Mesenchymal stem cell (in vitro differentiated cells and primary cell): ENCODE data around the gene TUFM.

ENCODE experiments used
- DNase-seq: peaks from one replicate; pipeline ENCODE4 v3.0.0-alpha.2; 2013
- H2AFZ ChIP-seq: one replicate; pipeline ENCODE4 v1.6.1; 2013; ENCODE audit warnings: low read depth, mild to moderate bottlenecking, control low read depth, inconsistent platforms, low read length, moderate library complexity
- H2AK5ac ChIP-seq: 2 replicates; pipeline ENCODE4 v1.6.1; 2013; ENCODE audit warnings: low read length, moderate library complexity, mild to moderate bottlenecking, inconsistent platforms; ENCODE audit not compliant: severe bottlenecking
- H2BK120ac ChIP-seq: one replicate; pipeline ENCODE4 v1.6.1; 2013; ENCODE audit warnings: low read depth, mild to moderate bottlenecking, inconsistent platforms, low read length, moderate library complexity
- H2BK12ac ChIP-seq, 2 experiments: one replicate each; pipeline ENCODE4 v1.6.1; 2013; ENCODE audit warnings: inconsistent platforms in 2 of 2, low read length in 2 of 2, mild to moderate bottlenecking in 2 of 2, moderate library complexity in 2 of 2, control low read depth in 1 of 2
- H2BK15ac ChIP-seq: one replicate; pipeline ENCODE4 v1.6.1; 2013; ENCODE audit warnings: mild to moderate bottlenecking, low read depth, inconsistent platforms; ENCODE audit not compliant: poor library complexity, severe bottlenecking
- H2BK5ac ChIP-seq: 2 replicates; pipeline ENCODE4 v1.6.1; 2013; ENCODE audit warnings: low read depth, mild to moderate bottlenecking, low read length, control low read depth, inconsistent platforms; ENCODE audit not compliant: poor library complexity, severe bottlenecking
- H3K14ac ChIP-seq, 2 experiments: one replicate each; pipeline ENCODE4 v1.6.1; 2013; ENCODE audit warnings: inconsistent platforms in 2 of 2, low read length in 2 of 2, control low read depth in 1 of 2, mild to moderate bottlenecking in 1 of 2, moderate library complexity in 1 of 2
- H3K18ac ChIP-seq, 2 experiments: one replicate each; pipeline ENCODE4 v1.6.1; 2013; ENCODE audit warnings: inconsistent platforms in 2 of 2, low read length in 2 of 2, control low read depth in 1 of 2, low read depth in 1 of 2, mild to moderate bottlenecking in 1 of 2
- H3K23ac ChIP-seq, 2 experiments: one replicate each; pipeline ENCODE4 v1.6.1; 2013; ENCODE audit warnings: inconsistent platforms in 2 of 2, low read length in 2 of 2, mild to moderate bottlenecking in 2 of 2, moderate library complexity in 2 of 2, control low read depth in 1 of 2
- H3K27ac ChIP-seq: 2 replicates; pipeline ENCODE4 v1.5.1; 2013; ENCODE audit warnings: mild to moderate bottlenecking, moderate library complexity, low read length, control low read depth, inconsistent platforms; ENCODE audit not compliant: poor library complexity, severe bottlenecking
- H3K27me3 ChIP-seq, 2 experiments: 2 replicates each; pipeline versions ENCODE4 v1.6.1 to v1.7.0; 2013; ENCODE audit warnings: low read length in 2 of 2, mild to moderate bottlenecking in 2 of 2, moderate library complexity in 2 of 2, control low read depth in 1 of 2, inconsistent platforms in 1 of 2; ENCODE audit not compliant: control insufficient read depth in 1 of 2, insufficient read depth in 1 of 2
- H3K36me3 ChIP-seq, 2 experiments: 2 replicates each; pipeline versions ENCODE4 v1.6.1 to v1.7.0; 2013; ENCODE audit warnings: low read length in 2 of 2, control low read depth in 1 of 2, inconsistent platforms in 1 of 2, low read depth in 1 of 2, mild to moderate bottlenecking in 1 of 2; ENCODE audit not compliant: insufficient read depth in 2 of 2, control insufficient read depth in 1 of 2
- H3K4ac ChIP-seq, 2 experiments: one replicate each; pipeline ENCODE4 v1.6.1; 2013; ENCODE audit warnings: inconsistent platforms in 2 of 2, low read length in 2 of 2, mild to moderate bottlenecking in 2 of 2, moderate library complexity in 2 of 2, control low read depth in 1 of 2, low read depth in 1 of 2
- H3K4me1 ChIP-seq: 2 replicates; pipeline ENCODE4 v1.6.1; 2013; ENCODE audit warnings: low read depth, low read length, control low read depth; ENCODE audit not compliant: control insufficient read depth, insufficient read depth
- H3K4me2 ChIP-seq: 2 replicates; pipeline ENCODE4 v1.6.1; 2013; ENCODE audit warnings: low read length, mild to moderate bottlenecking, inconsistent platforms; ENCODE audit not compliant: poor library complexity, severe bottlenecking
- H3K4me3 ChIP-seq, 2 experiments: 2 replicates each; pipeline versions ENCODE4 v1.5.1 to v1.7.0; 2013; ENCODE audit warnings: low read length in 2 of 2, mild to moderate bottlenecking in 2 of 2, control low read depth in 1 of 2, low read depth in 1 of 2; ENCODE audit not compliant: insufficient read depth in 1 of 2
- H3K79me1 ChIP-seq: replicated peaks from 2 replicates; pipeline ENCODE4 v1.6.1; 2013; ENCODE audit warnings: mild to moderate bottlenecking, control low read depth, low read length, inconsistent platforms; ENCODE audit not compliant: poor library complexity, severe bottlenecking
- H3K9ac ChIP-seq: 2 replicates; pipeline ENCODE4 v1.7.0; 2013; ENCODE audit warnings: mild to moderate bottlenecking, low read length, moderate library complexity
- H3K9me3 ChIP-seq: 2 replicates; pipeline ENCODE4 v1.7.0; 2013; ENCODE audit warnings: mild to moderate bottlenecking, low read length; ENCODE audit not compliant: control insufficient read depth
- H4K8ac ChIP-seq: one replicate; pipeline ENCODE4 v1.6.1; 2013; ENCODE audit warnings: inconsistent platforms, mild to moderate bottlenecking, low read length, moderate library complexity
- H4K91ac ChIP-seq: one replicate; pipeline ENCODE4 v1.6.1; 2013; ENCODE audit warnings: mild to moderate bottlenecking, low read length, inconsistent platforms
- WGBS: methylation state at CpG from one replicate; pipeline ENCODE4 v1.1.7; 2013; ENCODE audit warnings: mixed read lengths; 5-methylcytosine and 5-hydroxymethylcytosine counted together

TUFM gene

DNA sequence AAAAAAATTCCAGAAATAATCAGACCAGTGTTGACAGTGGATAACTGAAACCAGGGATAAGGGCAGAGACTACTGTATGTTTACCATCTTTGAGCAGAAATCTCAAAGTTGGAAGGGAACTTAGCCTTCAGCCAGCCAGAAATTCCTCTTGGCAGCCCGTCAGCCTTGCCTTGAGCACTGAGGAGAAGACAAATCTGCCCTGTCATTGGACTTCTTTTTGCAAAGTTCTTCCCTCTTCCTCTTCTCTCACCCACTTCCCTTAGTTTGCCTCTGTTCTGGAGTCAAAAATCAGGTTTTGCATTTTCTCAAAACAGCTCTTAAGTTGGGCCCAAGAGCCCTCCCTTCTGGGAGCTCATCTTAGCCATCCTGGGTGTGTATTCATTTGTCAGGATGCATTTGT lies 6.2 kb downstream of the TUFM start:
- 50% methylated on average over 1 of the region's 1 CpG for WGBS
- H3K9me3 ChIP-seq, result no peaks in the 10 kb centered on the region
- no peak overlapping the region for H2AFZ ChIP-seq
- no peak overlapping the region for H2BK120ac ChIP-seq
- no peak overlapping the region for H3K23ac ChIP-seq
- no peak overlapping the region for H2BK5ac ChIP-seq
- no peaks in the 10 kb centered on the region for H3K27me3 ChIP-seq
- no peak overlapping the region for H3K4me2 ChIP-seq
- no peak overlapping the region for H3K27ac ChIP-seq
- peaks cover 74 to 80% of the 10 kb centered on the region in 2 experiments for H3K36me3 ChIP-seq
- no peak overlapping the region for H2BK12ac ChIP-seq
- peak overlapping the region; percentile 7 for H4K8ac ChIP-seq
- H3K4ac ChIP-seq, result no peak overlapping the region
- peaks cover 4% of the 10 kb centered on the region for H3K4me1 ChIP-seq
- no peak overlapping the region for H2AK5ac ChIP-seq
- H3K9ac ChIP-seq, result no peak overlapping the region
- no peak overlapping the region for H3K18ac ChIP-seq
- no peak overlapping the region for H3K4me3 ChIP-seq
- H4K91ac ChIP-seq, result no peak overlapping the region
- no peak overlapping the region for H2BK15ac ChIP-seq
- H3K14ac ChIP-seq, result no peak overlapping the region
- peaks cover 32% of the 10 kb centered on the region for H3K79me1 ChIP-seq
- DNase-seq, result no peak

DNA sequence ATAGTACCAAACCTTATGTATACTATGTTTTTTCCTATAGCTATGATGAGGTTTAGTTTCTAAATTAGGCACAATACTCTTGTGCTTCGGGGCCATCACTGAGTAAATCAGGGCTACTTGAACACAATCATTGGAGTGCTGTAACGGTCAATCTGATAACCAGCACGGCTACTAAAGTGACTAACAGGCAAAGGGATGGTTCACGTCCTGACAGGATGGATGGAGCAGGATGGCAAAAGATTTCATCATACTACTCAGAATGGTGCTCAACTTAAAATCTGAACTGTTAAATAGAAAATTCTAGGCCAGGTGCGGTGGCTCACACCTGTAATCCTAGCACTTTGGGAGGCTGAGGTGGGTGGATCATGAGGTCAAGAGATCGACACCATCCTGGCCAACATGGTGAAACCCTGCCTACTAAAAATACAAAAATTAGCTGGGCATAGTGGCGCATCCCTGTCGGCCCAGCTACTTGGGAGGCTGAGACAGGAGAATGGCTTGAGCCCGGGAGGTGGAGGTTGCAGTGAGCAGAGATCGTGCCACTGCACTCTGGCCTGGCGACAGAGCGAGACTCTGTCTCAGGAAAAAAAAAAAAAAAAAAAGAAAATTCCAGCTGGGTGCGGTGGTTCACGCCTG lies 7.0 kb downstream of the TUFM start:
- 95% methylated on average over 14 of the region's 14 CpGs for WGBS
- peak overlapping the region; percentile 32 for H4K8ac ChIP-seq
- H3K27ac ChIP-seq, result no peak overlapping the region
- peaks cover 74 to 80% of the 10 kb centered on the region in 2 experiments for H3K36me3 ChIP-seq
- no peak overlapping the region for H2BK120ac ChIP-seq
- no peak overlapping the region for H3K4me2 ChIP-seq
- no peaks in the 10 kb centered on the region for H3K27me3 ChIP-seq
- H4K91ac ChIP-seq, result no peak overlapping the region
- no peak overlapping the region for H3K18ac ChIP-seq
- DNase-seq, result no peak
- H2AFZ ChIP-seq, result no peak overlapping the region
- no peak overlapping the region for H3K4me3 ChIP-seq
- H3K23ac ChIP-seq, result no peak overlapping the region
- no peak overlapping the region for H2AK5ac ChIP-seq
- no peak overlapping the region for H3K9ac ChIP-seq
- no peaks in the 10 kb centered on the region for H3K9me3 ChIP-seq
- H2BK15ac ChIP-seq, result no peak overlapping the region
- H2BK12ac ChIP-seq, result no peak overlapping the region
- no peak overlapping the region for H3K14ac ChIP-seq
- H2BK5ac ChIP-seq, result no peak overlapping the region
- H3K4ac ChIP-seq, result no peak overlapping the region
- peaks cover 36% of the 10 kb centered on the region for H3K79me1 ChIP-seq
- H3K4me1 ChIP-seq, result no peaks in the 10 kb centered on the region

DNA sequence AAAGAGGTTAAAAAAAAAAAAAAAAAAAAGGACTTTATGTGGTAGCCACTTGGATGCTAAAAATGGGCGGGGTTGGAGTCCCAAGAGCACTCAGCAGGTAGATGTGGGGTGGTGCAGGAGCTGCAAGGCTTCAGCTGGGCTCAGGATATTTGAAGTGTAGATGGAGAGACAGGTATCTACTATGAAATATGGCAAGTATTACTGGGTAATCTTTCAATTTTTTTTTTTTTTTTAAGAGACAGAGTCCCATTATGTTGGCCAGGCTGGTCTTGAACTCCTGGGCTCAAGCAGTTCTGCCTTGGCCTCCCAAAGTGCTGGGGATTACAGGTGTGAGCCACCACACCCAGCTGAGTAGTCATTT lies 7.6 kb downstream of the TUFM start:
- Histone ChIP-seq H2BK5ac (no peak overlapping the region), H2BK120ac (no peak overlapping the region), H3K4me1 (no peaks in the 10 kb centered on the region), H2AK5ac (no peak overlapping the region), H3K27me3 (no peaks in the 10 kb centered on the region), H4K91ac (no peak overlapping the region), H3K14ac (no peak overlapping the region), H3K18ac (no peak overlapping the region), H3K4me2 (no peak overlapping the region), H3K4ac (no peak overlapping the region), H2BK15ac (no peak overlapping the region), H3K79me1 (peaks cover 35% of the 10 kb centered on the region), H4K8ac (peak overlapping the region; percentile 32), H2AFZ (no peak overlapping the region), H3K36me3 (peaks cover 73 to 80% of the 10 kb centered on the region in 2 experiments), H3K9me3 (no peaks in the 10 kb centered on the region), H3K9ac (no peak overlapping the region), H3K23ac (no peak overlapping the region), H3K27ac (no peak overlapping the region), H2BK12ac (no peak overlapping the region), H3K4me3 (no peak overlapping the region)
- 100% methylated on average over 1 of the region's 1 CpG for WGBS
- DNase-seq, result no peak

DNA sequence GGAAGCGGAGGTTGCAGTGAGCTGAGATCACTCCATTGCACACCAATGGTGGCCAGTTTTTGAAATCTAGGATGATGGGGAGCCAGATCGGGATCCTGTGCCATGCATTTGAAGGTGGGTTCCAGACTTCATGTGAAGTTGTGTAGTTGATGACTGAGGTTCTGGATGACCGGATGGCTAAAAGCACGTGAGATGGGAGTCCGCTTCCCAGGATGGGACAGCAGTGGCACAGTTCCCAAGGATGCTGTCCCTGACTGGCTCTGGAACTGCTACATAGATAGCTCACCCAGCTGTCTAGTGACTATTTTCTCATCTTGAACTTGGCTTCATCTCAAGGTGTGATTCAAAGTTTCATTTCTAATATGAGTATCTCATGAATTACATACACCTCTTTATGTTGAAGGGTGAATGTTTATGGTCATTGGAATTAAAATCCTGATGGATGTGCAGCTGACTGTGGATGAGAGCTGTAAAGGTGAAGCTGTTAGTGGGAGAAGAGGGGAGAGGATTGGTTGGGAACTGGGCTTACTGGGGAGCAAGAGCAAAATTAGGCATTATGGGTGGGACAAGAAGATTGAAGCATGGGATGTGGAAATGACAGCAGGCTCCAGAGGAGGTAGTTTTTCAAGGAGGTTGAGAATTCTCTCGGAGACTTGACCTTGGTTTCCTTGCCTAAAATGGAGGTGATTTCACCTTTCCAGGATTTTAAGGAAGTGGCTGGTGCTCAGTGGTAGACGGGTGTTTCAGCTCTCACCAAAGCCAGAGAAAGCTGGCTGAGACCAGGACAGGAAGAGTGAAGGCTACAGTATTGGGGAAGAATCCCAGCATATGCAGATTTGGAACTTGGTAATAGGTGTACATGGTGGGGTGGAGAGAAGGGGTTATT lies 8.2 kb downstream of the TUFM start:
- DNase-seq, result no peak
- H3K14ac ChIP-seq, result no peak overlapping the region
- no peak overlapping the region for H3K4me3 ChIP-seq
- H2AK5ac ChIP-seq, result no peak overlapping the region
- no peak overlapping the region for H2AFZ ChIP-seq
- H3K4ac ChIP-seq, result no peak overlapping the region
- no peak overlapping the region for H2BK12ac ChIP-seq
- H2BK120ac ChIP-seq, result no peak overlapping the region
- no peak overlapping the region for H3K27ac ChIP-seq
- no peak overlapping the region for H2BK15ac ChIP-seq
- H3K9ac ChIP-seq, result peak overlapping the region; percentile 9
- H3K9me3 ChIP-seq, result no peaks in the 10 kb centered on the region
- no peak overlapping the region for H2BK5ac ChIP-seq
- peaks cover 34% of the 10 kb centered on the region for H3K79me1 ChIP-seq
- no peak overlapping the region for H3K18ac ChIP-seq
- H4K8ac ChIP-seq, result no peak overlapping the region
- no peak overlapping the region for H4K91ac ChIP-seq
- no peak overlapping the region for H3K4me2 ChIP-seq
- peaks cover 74 to 80% of the 10 kb centered on the region in 2 experiments for H3K36me3 ChIP-seq
- no peak overlapping the region for H3K23ac ChIP-seq
- no peaks in the 10 kb centered on the region for H3K4me1 ChIP-seq
- WGBS, result 98% methylated on average over 7 of the region's 7 CpGs
- H3K27me3 ChIP-seq, result no peaks in the 10 kb centered on the region
